Measurements from ENCODE around the gene MARS2.
A peak's percentile ranks its signal among the peaks of the same experiment; 100 is the strongest.
"Not testable (repeated sequence)": the region's sequence is repeated elsewhere in the genome, so short reads cannot be mapped to it uniquely, and the experiment has no call there.

The MARS2 gene

GRCh38 chr2:197705912-197706838 lies 1.0 kb downstream of the MARS2 start:
- no peak for DNase-seq (ENCODE audit: low read depth, low spot score)
- H3K4me3 ChIP-seq (ENCODE audit: low read depth, low read length) = peak overlapping the region; percentile 86
- TF ChIP-seq CTCF (IDR thresholded peaks at IDR 0.05; ENCODE audit: low read depth, low read length) = no peak
- in situ Hi-C loops (cut with HindIII; ENCODE audit: low sequenced_read_pairs) = no loop called here

GRCh38 chr2:197706839-197707207 lies 1.7 kb downstream of the MARS2 start:
- in situ Hi-C loops (cut with HindIII; ENCODE audit: low sequenced_read_pairs) = no loop called here
- peak overlapping the region; percentile 86 for H3K4me3 ChIP-seq (ENCODE audit: low read depth, low read length)
- no peak for DNase-seq (ENCODE audit: low read depth, low spot score)
- TF ChIP-seq CTCF (IDR thresholded peaks at IDR 0.05; ENCODE audit: low read depth, low read length) = no peak

GRCh38 chr2:197707316-197708213 lies 2.4 kb downstream of the MARS2 start:
- in situ Hi-C loops (cut with HindIII; ENCODE audit: low sequenced_read_pairs) = no loop called here
- DNase-seq (ENCODE audit: low read depth, low spot score) = peak; percentile 68
- peak overlapping the region; percentile 86 for H3K4me3 ChIP-seq (ENCODE audit: low read depth, low read length)
- TF ChIP-seq CTCF (IDR thresholded peaks at IDR 0.05; ENCODE audit: low read depth, low read length) = peak; percentile 76

- no peak for TF ChIP-seq CTCF (IDR thresholded peaks at IDR 0.05; ENCODE audit: low read depth, low read length)
- no peak overlapping the region for H3K4me3 ChIP-seq (ENCODE audit: low read depth, low read length)
- in situ Hi-C loops (cut with HindIII; ENCODE audit: low sequenced_read_pairs) = no loop called here
- DNase-seq (ENCODE audit: low read depth, low spot score) = peak; percentile 37
Measured at GRCh38 chr2:197708331-197708730, 3.2 kb downstream of the MARS2 start.

- in situ Hi-C loops (cut with HindIII; ENCODE audit: low sequenced_read_pairs); DNase-seq (ENCODE audit: low read depth, low spot score); H3K4me3 ChIP-seq (ENCODE audit: low read depth, low read length): not testable (repeated sequence)
Measured at GRCh38 chr2:197709140-197709539, 4.0 kb downstream of the MARS2 start.

GRCh38 chr2:197710424-197711042 lies 5.4 kb downstream of the MARS2 start:
- in situ Hi-C loops (cut with HindIII; ENCODE audit: low sequenced_read_pairs) = no loop called here
- no peak for TF ChIP-seq CTCF (IDR thresholded peaks at IDR 0.05; ENCODE audit: low read depth, low read length)
- no peak overlapping the region for H3K4me3 ChIP-seq (ENCODE audit: low read depth, low read length)
- no peak for DNase-seq (ENCODE audit: low read depth, low spot score)
